NB4 (cell line): ENCODE measurements around the gene MYOM3.

Experiments used
- MYC ChIP-seq: IDR thresholded peaks from 2 replicates; pipeline ENCODE4 v1.6.1; 2011; ENCODE audit warnings: low read depth, low read length
- POLR2A ChIP-seq: IDR thresholded peaks from 2 replicates; pipeline ENCODE4 v1.6.1; 2011; ENCODE audit warnings: mild to moderate bottlenecking; ENCODE audit not compliant: insufficient read length; ENCODE audit errors: extremely low read depth
- TF ChIP-seq, protein P1 (sequence below): IDR thresholded peaks from one replicate; pipeline ENCODE4 v1.5.1; 2012; ENCODE audit warnings: low read depth, low read length

DNA sequence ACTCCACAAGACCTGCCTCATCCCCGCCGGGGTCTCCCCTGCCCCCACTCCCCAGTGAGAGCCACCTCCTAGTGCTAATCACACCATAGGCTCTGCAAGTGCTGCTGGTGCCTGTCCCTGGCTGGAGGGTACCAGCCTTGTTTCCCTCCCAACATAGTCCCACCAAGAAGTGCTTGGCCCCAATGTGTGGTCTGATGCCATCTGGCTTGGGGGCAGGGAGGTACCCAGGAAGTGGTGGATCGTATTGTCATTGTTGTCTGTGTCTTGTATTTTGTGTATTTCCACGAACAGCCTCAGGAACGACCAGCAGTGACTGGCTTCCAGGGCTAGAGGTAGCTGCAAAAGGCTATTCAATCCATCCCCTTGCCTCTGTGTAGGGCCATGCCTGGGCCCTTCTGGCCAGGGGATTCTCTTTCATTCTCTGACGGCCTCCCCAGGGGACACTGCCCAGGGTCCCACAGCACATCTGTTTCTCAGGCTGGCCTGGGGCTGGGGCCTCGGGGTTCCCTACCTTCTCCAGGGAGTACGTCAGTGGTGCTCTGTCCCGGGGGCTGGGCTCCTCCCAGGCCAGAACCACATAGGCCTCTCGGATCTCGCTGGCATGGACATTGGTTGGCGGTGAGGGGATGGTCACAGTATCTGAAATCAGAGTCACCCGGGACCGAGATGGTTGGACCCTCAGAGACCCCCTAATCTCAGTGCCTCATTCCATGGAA, 22.8 kb downstream of the MYOM3 start:
- no peak for TF ChIP-seq MYC
- TF ChIP-seq, protein P1, sequence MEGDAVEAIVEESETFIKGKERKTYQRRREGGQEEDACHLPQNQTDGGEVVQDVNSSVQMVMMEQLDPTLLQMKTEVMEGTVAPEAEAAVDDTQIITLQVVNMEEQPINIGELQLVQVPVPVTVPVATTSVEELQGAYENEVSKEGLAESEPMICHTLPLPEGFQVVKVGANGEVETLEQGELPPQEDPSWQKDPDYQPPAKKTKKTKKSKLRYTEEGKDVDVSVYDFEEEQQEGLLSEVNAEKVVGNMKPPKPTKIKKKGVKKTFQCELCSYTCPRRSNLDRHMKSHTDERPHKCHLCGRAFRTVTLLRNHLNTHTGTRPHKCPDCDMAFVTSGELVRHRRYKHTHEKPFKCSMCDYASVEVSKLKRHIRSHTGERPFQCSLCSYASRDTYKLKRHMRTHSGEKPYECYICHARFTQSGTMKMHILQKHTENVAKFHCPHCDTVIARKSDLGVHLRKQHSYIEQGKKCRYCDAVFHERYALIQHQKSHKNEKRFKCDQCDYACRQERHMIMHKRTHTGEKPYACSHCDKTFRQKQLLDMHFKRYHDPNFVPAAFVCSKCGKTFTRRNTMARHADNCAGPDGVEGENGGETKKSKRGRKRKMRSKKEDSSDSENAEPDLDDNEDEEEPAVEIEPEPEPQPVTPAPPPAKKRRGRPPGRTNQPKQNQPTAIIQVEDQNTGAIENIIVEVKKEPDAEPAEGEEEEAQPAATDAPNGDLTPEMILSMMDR, result no peak
- TF ChIP-seq POLR2A, result no peak
